GM18909 (cell line): ENCODE data around the gene KIF21B.

Experiments used
- ATAC-seq: cut with Tn5 transposase; IDR thresholded peaks from one replicate; pipeline ENCODE4 v1.9.1; 2021; ENCODE audit warnings: mild to moderate bottlenecking; ENCODE audit not compliant: unreplicated experiment, poor library complexity

KIF21B gene

DNA sequence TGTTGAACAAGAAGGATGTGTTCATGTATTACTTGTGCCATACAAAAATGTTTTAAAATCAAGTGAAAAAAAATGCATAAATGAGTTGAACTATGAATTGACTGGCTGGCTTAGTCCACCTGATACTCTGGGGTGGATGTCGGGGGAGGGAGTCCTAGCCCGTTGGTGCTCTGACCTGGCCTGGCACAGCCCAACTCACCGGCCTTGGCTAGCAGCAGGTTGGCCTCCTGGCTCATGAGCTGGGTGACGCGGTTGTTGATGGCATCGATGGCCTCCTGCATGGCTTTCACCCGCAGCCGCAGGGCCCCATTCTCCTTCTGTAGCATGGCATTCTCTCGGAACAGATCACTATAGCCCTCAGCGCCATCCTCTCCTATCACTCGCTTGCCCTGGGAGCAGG is 21.6 kb downstream of the KIF21B start:
- no peak for ATAC-seq

DNA sequence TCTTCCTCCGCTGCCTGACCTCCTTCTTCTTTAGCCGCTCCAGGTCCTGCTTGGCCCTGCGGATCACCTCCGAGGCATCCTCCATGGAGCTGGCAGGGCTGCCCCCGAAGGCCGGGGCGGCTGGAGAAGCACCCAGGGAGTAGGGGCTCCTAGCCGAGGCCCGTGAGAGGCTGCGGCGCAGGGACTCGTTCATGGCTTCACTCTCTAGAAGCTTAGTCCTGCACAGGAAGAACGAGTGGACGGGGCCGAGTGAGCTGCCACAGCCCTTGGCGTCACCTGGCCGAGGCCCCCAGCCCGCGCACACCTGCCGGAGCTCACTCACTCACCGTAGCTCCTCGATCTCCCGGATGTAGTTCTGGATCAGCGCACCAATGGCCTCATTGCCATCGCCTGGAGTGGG is 23.1 kb downstream of the KIF21B start:
- no peak for ATAC-seq

DNA sequence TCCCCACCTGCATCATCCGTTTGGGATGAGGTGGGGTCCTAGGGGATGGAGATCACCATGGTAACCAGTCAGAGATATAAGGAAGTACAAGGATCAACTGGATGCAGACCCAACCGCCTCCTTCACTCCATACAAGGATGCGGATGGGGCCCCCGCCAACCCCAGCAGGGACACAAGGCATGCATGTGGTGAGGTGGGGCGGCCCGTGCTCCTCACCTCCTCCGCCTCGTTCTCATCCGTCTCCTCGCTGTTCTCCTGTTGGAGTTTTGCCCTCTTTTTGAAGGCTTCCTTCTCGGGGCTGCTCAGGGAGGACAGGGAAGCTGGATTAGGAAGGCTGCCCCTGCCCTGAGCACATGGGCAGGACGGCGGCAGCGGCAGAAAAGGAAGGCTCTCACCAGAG is 23.8 kb downstream of the KIF21B start:
- ATAC-seq: no peak

DNA sequence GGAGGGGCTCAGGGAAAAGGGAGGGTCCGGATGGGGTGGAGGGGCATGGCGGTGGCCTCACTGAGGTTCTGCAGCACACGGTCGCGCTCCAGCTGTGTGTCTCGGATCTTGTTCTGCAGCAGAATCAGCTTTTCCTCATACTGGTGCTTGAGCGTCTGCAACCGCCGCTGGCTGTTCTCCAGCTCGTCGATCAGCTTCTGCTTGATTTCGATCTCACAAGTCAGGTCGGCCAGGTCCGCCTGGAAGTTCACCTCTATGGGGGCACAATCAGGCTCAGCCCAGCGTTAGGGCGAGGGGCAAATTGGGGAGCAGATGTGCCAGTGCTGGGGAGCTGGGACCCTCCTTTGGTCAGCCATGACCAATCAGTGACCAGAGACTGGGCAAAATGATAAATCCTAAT is 25.2 kb downstream of the KIF21B start:
- no peak for ATAC-seq

DNA sequence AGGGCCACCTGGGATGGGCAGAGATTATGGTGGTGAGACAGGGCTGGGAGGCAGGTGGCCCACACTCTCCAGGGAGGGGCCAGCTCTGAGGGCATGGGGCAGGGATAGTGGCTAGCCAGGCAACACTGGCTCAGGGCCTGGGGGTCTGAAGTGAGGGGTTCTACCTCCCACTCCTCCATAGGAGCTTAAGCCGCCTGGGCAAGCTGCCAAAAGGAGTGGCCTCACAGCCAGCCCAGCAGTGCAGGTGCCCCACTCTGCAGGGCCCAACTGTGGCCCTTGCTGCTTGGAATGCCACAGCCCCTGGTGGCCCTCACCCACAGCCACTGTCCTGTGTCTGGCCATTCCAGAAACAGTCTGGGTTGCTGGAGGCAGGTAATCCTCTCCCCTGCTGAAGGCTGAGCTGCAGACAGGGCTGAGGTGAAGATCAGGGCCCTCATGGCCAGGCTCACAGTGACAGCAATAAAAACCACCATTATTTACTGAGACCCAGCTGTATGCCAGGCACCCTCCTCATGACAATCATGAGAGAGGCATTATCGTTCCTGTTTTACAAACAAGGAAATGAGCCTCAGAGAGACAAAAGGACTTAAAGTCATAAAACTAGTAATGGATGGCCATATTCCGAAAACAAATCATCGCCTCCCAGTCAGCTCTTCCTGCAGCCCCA is 31.0 kb downstream of the KIF21B start:
- ATAC-seq: no peak

GRCh38 chr1:200991097-200991614 is 32.4 kb downstream of the KIF21B start:
- ATAC-seq: no peak

- ATAC-seq: no peak
Measured at GRCh38 chr1:200990114-200990513, 33.4 kb downstream of the KIF21B start.

DNA sequence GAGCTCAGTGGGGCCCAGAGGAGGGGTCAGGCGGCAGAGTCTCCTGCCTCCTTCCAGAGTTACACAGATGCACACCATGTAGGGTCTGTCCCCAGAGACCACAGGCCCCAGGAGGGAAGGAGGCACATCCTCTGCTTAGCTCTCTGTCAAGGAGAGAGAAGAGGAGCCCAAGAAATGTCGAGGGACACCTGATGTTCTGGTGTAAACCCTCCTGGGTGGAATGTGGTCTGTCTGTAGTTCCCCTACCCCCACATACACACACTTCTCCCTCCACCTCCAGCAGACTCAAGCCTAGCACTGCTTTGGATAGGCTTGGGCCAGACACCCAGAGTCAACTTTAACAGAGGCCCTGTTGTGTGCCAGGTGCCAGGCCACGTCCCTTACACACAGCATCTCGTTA is 34.2 kb downstream of the KIF21B start:
- ATAC-seq: no peak

- ATAC-seq: no peak
Measured at GRCh38 chr1:200988693-200989092, 34.8 kb downstream of the KIF21B start.

DNA sequence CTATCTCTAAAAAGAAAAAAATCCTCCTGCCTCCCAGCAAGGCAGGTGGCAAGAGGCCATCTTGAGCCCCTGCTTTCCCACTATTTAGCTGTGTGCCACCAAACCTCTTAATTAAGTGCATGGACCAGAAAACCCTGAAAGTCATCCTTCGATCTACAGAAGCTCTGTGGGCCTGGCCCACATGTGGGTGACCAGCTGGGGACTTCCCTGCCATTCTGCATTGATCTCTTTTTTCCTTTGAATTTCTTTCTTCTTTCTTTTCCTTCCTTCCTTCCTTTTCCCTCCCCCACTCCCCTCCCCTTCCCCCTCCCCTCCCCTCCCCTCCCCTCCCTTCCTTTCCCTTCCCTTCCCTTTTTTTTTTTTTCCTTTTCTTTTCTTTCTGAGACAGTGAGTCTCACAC is 38.0 kb downstream of the KIF21B start:
- ATAC-seq: no peak

- ATAC-seq: no peak
Measured at GRCh38 chr1:200983035-200983561, 40.4 kb downstream of the KIF21B start.

- no peak for ATAC-seq
Measured at GRCh38 chr1:200982071-200982945, 41.2 kb downstream of the KIF21B start.

GRCh38 chr1:200981278-200981677 is 42.2 kb downstream of the KIF21B start:
- no peak for ATAC-seq

- no peak for ATAC-seq
Measured at GRCh38 chr1:200980873-200981272, 42.6 kb downstream of the KIF21B start.

- ATAC-seq: no peak
Measured at GRCh38 chr1:200980452-200980772, 43.1 kb downstream of the KIF21B start.

GRCh38 chr1:200979574-200980451 is 43.7 kb downstream of the KIF21B start:
- ATAC-seq: no peak

DNA sequence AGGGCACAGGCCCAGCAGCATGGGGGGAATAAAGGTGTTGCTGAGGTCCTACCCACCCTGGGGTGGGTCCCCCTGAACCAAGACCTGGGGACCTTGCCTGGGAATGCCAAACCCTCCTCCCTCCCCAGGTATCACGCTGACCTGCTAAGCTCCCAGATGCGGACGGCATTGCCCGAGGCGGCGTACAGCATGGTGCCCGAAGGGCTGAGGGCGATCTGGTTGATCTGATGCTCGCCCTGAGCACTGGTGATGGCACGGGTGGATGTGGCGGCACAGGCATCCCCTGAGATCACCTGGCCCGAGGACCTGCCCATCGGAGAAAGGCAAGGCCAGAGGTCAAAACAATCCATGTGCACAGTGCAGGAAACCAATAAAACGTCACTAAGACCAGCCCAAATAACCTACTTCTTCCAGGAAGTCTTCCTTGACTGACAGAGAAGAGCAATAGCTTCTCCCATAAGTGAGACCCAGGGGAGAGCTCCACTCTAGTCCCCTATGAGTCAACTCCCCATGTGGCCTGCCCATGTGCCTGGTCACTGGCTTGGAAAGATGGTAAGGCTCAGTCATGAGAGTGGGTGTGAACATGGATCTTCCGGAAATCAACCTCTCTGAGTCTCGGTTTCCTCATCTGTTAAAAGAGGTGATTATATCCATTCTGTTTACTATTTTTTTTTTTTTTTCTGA is 46.3 kb downstream of the KIF21B start:
- no peak for ATAC-seq

GRCh38 chr1:200976634-200977033 is 46.9 kb downstream of the KIF21B start:
- no peak for ATAC-seq

GRCh38 chr1:200975458-200975857 is 48.1 kb downstream of the KIF21B start:
- ATAC-seq: no peak

DNA sequence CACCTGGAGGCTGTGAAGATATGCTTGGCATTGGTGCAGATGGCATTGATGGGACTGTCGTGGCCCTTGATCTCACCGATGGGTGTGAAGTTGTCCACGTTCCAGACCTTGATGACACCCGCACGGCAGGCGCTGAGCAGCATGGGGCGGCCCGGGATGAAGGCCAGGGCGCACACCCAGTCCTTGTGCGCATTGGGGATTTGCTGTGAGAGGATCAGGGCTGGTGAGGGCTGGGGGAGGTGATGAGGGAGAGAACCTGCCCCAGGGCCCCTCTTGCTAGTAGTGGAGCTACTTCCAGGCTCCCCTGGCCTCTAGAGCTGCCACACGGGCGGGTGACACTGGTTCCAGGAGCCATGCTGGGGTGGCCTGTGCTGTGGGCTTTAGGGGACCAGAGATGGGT is 48.8 kb downstream of the KIF21B start:
- ATAC-seq: no peak
